Activated CD4-positive, alpha-beta T cell treated with anti-CD3 and anti-CD28 coated beads, Interleukin-10, Interleukin-2, amounts not matched to agents 100 ng/mL and 50 ng/mL, durations not matched to agents 16 hours and 8 hours (primary cell): ENCODE results near the gene PSG2.
"Not testable (repeated sequence)": the region's sequence is repeated elsewhere in the genome, so short reads cannot be mapped to it uniquely, and the experiment has no call there.

Experiments used
- DNase-seq: peaks from one replicate; pipeline ENCODE4 v3.0.0-alpha.2; 2020

The PSG2 gene

DNA sequence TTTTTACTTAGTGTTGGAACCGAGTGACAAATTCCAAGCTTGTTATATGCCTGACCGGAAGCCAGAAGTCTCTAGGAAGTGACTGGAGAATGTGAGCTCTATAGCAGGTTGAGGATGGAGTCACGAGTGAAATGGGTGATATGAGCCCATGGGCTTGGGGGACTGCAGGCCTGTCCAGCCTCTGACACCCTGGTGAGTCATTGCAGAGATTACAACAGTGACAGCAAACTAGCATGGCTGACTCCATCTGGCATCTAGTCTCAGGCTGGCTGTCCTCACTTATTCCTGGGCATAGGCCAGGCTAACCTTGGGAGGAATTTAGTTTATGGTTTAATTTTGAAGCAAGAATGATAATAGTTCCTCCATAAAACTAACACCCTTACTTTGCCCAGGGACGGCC is 4.6 kb downstream of the PSG2 start:
- not testable (repeated sequence) for DNase-seq

DNA sequence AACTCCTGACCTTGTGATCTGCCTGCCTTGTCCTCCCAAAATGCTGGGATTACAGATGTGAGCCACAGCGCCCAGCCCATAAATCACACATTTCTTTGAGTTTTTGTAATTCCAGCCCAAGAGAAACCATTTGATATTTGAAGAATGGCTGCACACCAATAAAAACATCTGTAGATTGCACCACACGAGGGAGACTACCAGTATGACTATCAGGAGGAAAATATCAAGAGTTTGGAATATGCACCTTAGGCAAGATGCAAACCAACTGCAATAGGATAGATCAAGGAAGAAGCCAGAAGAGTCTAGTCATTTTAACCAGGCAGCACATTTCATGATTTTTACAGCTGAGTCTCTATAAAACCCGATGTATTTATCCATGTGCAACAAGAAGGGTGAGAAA is 20.1 kb downstream of the PSG2 start:
- not testable (repeated sequence) for DNase-seq

DNA sequence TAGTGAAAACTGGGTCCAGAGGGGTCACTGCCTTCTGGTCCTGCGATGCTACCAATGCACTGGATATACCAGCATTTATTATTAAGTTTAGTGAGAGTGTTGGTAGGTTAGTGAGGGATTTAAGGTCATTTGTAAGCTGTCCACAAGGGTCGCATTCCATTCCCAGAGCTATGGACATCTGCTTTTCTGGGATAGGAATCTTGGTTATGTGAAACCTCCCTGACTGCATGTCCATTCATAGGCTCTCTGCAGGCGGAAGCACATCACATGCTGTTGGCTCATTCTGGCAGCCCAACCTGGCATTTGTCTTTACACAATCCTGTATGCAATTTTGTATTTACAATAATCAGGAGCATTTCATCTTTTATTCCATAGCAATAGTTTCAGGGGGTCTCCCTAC is 21.2 kb downstream of the PSG2 start:
- not testable (repeated sequence) for DNase-seq

DNA sequence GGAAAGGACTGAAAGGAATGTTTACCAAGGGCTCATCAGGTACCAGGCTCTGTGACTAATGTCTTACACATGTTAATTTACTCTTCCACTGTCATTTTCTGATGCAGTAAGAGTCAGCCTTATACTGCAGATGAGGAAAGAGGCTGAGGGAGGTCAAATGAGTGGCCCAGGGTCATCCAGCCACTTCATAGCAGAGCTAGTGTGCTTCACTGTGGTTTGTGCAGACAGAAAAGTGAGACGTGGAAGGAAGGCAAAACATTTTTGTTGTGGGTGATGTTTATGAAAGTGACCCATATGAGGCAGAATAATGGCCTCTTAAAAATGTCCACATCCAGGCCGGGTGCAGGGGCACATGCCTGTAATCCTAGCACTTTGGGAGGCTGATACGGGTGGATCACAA is 22.2 kb downstream of the PSG2 start:
- DNase-seq, result not testable (repeated sequence)

- DNase-seq, result not testable (repeated sequence)
Observed at GRCh38 chr19:43059482-43059881, 23.0 kb downstream of the PSG2 start.

DNA sequence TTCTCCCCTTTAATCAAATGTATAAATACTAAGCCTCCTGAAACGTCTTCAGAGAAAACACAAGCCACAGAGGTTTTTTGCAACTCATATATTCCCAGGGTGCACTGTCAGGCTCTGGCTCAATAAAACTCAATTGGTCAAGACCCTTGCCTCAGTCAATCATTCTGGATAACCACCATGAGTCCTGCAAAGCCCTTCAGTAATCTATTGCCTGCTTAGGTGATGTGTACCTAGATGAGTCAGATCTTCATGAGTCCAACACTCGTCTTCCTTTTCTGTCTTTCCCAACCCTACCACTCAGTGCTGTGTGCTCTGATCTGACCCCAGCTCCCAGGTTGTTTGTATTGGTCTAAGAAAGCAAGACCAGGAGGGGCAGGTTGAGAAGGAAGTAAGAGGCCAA is 24.1 kb downstream of the PSG2 start:
- not testable (repeated sequence) for DNase-seq

- DNase-seq, result not testable (repeated sequence)
Observed at GRCh38 chr19:43047966-43048365, 34.5 kb downstream of the PSG2 start.

GRCh38 chr19:43046578-43046977 is 35.9 kb downstream of the PSG2 start:
- DNase-seq, result not testable (repeated sequence)

GRCh38 chr19:43043492-43044180 is 38.9 kb downstream of the PSG2 start:
- not testable (repeated sequence) for DNase-seq

DNA sequence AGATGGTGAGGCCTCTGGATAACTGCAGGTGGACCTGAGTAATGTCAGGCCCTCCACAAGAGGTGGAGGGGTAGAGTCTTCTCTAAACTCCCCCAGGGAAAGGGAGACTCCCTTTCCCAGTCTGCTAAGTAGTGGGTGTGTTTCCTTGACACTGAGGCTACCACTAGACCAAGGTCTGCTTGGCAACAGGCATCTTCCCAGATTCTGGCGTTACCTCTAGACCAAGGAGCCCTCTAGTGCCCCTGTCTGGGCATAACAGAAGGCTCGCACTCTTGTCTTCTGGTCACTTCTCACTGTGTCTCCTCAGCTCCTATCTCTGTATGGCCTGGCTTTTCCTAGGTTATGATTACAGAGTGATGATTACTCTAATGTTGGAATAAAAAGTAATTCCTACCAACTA is 50.9 kb downstream of the PSG2 start:
- DNase-seq, result not testable (repeated sequence)

GRCh38 chr19:43028866-43029265 is 53.6 kb downstream of the PSG2 start:
- no peak for DNase-seq

GRCh38 chr19:43027985-43028384 is 54.5 kb downstream of the PSG2 start:
- not testable (repeated sequence) for DNase-seq

- DNase-seq, result not testable (repeated sequence)
Observed at GRCh38 chr19:43027061-43027460, 55.4 kb downstream of the PSG2 start.

DNA sequence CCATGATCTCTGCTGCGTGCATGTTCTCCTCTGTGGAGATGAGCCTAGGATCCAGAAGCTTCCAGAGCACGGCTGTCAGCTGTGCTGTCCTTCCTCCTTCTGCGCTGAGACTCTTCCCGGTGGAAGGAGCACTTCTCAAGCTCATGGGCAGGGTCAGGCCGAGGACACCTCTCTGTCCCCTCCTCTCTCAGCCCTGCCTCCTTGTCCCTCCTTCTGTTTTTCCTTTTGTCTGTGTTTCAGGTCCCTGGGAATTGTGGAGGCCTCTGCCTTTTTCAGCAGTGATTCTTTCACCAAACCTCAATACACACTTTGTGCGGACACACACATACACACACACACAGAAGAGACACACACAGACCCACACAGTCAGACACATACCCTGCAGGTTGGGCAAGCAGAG is 56.1 kb downstream of the PSG2 start, which contains the start of gene PSG11:
Gene PSG11, minus strand, starts transcription at position 101 of the 400 bp plus-strand sequence. Its CDS starts 97 bp downstream, at position 4.
- not testable (repeated sequence) for DNase-seq

- not testable (repeated sequence) for DNase-seq
Observed at GRCh38 chr19:43022098-43022497, 60.4 kb downstream of the PSG2 start.

DNA sequence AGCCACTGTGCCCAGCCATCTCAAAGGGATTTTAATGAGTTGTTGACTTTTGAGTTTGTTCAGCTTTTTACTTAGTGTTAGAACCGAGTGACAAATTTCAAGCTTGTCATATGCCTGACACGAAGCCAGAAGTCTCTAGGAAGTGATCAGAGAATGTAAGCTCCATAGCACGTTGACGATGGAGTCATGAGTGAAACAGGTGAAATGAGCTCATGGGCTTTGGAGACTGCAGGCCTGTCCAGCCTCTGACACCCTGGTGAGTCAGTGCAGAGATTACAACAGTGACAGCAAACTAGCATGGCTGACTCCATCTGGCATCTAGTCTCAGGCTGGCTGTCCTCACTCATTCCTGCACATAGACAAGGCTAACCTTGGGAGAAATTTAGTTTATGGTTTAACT is 60.9 kb downstream of the PSG2 start:
- DNase-seq, result not testable (repeated sequence)

GRCh38 chr19:43019588-43019987 is 62.9 kb downstream of the PSG2 start:
- not testable (repeated sequence) for DNase-seq
